ENCODE results near the gene ANKRD30BL. TPM values are rescaled to one million over a fixed set of nuclear protein-coding genes. Genes with fewer than 3 reads are reported as not detected.
"Not testable (repeated sequence)": the region's sequence is repeated elsewhere in the genome, so short reads cannot be mapped to it uniquely, and the experiment has no call there.

ANKRD30BL gene
- total RNA-seq (2011; cell fraction: chromatin; rRNA removed; ENCODE audit: low replicate concordance) = not detected in 2 replicates
- total RNA-seq (2011; cell fraction: nucleolus; rRNA removed) = not detected in 2 replicates
- not detected in 2 replicates for total RNA-seq (2011; cell fraction: nucleoplasm; rRNA removed)
- total RNA-seq (2014; rRNA removed) = not detected in 2 replicates
- not detected in 2 replicates for total RNA-seq (2014; rRNA removed; fragmentation: Illumina TruSeq; extraction: Trizol)
- total RNA-seq (2015; rRNA removed; fragmentation: Illumina TruSeq; extraction: Trizol) = not detected in 2 replicates
- not detected in 2 replicates for total RNA-seq (2021)
- polyA plus RNA-seq (2011; rRNA removed) = not detected in 2 replicates
- polyA plus RNA-seq (2011; cell fraction: cytosol; rRNA removed) = not detected in 2 replicates
- polyA plus RNA-seq (2011; cell fraction: nucleus; rRNA removed) = not detected in 2 replicates
- polyA plus RNA-seq (2012) = not detected in 2 replicates
- polyA plus RNA-seq (2014; fragmentation: Illumina TruSeq; extraction: Trizol) = not detected in 2 replicates
- polyA plus RNA-seq (2014; fragmentation: Nextera tagmentation; extraction: Ambion mirVana) = not detected
- not detected in 2 replicates for polyA plus RNA-seq (2014; rRNA removed)
- not detected in 2 replicates for polyA minus RNA-seq (2011; rRNA and poly(A)+ RNA removed)
- polyA minus RNA-seq (2011; cell fraction: cytosol; rRNA and poly(A)+ RNA removed) = not detected in 2 replicates
- not detected in 2 replicates for polyA minus RNA-seq (2011; cell fraction: nucleus; rRNA and poly(A)+ RNA removed)
- Bru-seq, nascent RNA = not detected
- BruChase-seq, experiment 1, labeled RNA remaining after a 2-hour chase = not detected
- BruChase-seq, experiment 2, labeled RNA remaining after a 6-hour chase = not detected
- long read RNA-seq, experiment 1 = 0 reads
- long read RNA-seq, experiment 2 = 0 reads
- long read RNA-seq, experiment 3 = 0 reads

GRCh38 chr2:132161161-132162124 lies at the start of gene ANKRD30BL:
ANKRD30BL (minus strand) TSS chr2:132161952; CDS start chr2:132161705, 247 bp downstream.
- DNase-seq (ENCODE audit: extremely low read depth in 1 of 4, low spot score in 3 of 4); H3K27me3 ChIP-seq (ENCODE audit: control insufficient read depth in 2 of 2, insufficient read depth in 2 of 2, low read length in 2 of 2); H3K36me3 ChIP-seq (ENCODE audit: control insufficient read depth, insufficient read depth, low read length); H3K9me1 ChIP-seq (ENCODE audit: control insufficient read depth, insufficient read depth, low read length); H3K9me3 ChIP-seq (replicated peaks; ENCODE audit: control insufficient read depth, insufficient read depth, low read depth, low read length); H3K4me2 ChIP-seq (ENCODE audit: insufficient read depth, low read length); POLR2A ChIA-PET; ATAC-seq; H4K20me1 ChIP-seq (replicated peaks; ENCODE audit: control insufficient read depth, insufficient read depth, low read length); H3K4me1 ChIP-seq (replicated peaks in 1 of 2; ENCODE audit: control insufficient read depth in 2 of 2, insufficient read depth in 2 of 2, low read length in 2 of 2); H2AFZ ChIP-seq (ENCODE audit: low read depth, low read length); BruUV-seq (replicated peaks); in situ Hi-C loops (cut with MboI); H3K4me3 ChIP-seq; intact Hi-C loops (cut with micrococcal nuclease); CTCF ChIA-PET (ENCODE audit: low intra/inter-chr PET ratio); H3K27ac ChIP-seq (ENCODE audit: extremely low read depth, low read depth, low read length); FAIRE-seq; H3K79me2 ChIP-seq (ENCODE audit: control insufficient read depth, insufficient read depth, low read length); H3K9ac ChIP-seq (ENCODE audit: insufficient read depth in 1 of 2, low read depth in 2 of 2, low read length in 2 of 2): not testable (repeated sequence)
- WGBS (ENCODE audit: insufficient coverage, low coverage, missing lambda C conversion rate) = 1% methylated on average over 25 of the region's 48 CpGs
- peak; percentile 70 to 75 for TF ChIP-seq NRF1 (conservative IDR thresholded peaks at IDR 0.05 in 1 of 2, IDR thresholded peaks at IDR 0.05 in 1 of 2)

GRCh38 chr2:132202866-132203265 lies 41.1 kb upstream of the ANKRD30BL start:
- H3K79me2 ChIP-seq (ENCODE audit: control insufficient read depth, insufficient read depth, low read length); H3K4me2 ChIP-seq (ENCODE audit: insufficient read depth, low read length); CTCF ChIA-PET (ENCODE audit: low intra/inter-chr PET ratio); H3K9ac ChIP-seq (ENCODE audit: insufficient read depth in 1 of 2, low read depth in 2 of 2, low read length in 2 of 2); H3K4me3 ChIP-seq; POLR2A ChIA-PET; DNase-seq (ENCODE audit: extremely low read depth in 1 of 4, low spot score in 3 of 4); H3K36me3 ChIP-seq (ENCODE audit: control insufficient read depth, insufficient read depth, low read length); H3K27me3 ChIP-seq (ENCODE audit: control insufficient read depth in 2 of 2, insufficient read depth in 2 of 2, low read length in 2 of 2); FAIRE-seq; in situ Hi-C loops (cut with MboI); H3K27ac ChIP-seq (ENCODE audit: extremely low read depth, low read depth, low read length); BruUV-seq (replicated peaks); intact Hi-C loops (cut with micrococcal nuclease); H2AFZ ChIP-seq (ENCODE audit: low read depth, low read length); H3K9me3 ChIP-seq (replicated peaks; ENCODE audit: control insufficient read depth, insufficient read depth, low read depth, low read length); H4K20me1 ChIP-seq (replicated peaks; ENCODE audit: control insufficient read depth, insufficient read depth, low read length); H3K4me1 ChIP-seq (replicated peaks in 1 of 2; ENCODE audit: control insufficient read depth in 2 of 2, insufficient read depth in 2 of 2, low read length in 2 of 2); ATAC-seq; H3K9me1 ChIP-seq (ENCODE audit: control insufficient read depth, insufficient read depth, low read length): not testable (repeated sequence)
- WGBS (ENCODE audit: insufficient coverage, low coverage, missing lambda C conversion rate) = 0% methylated on average over 2 of the region's 2 CpGs

- H3K4me2 ChIP-seq (ENCODE audit: insufficient read depth, low read length); H3K27me3 ChIP-seq (ENCODE audit: control insufficient read depth in 2 of 2, insufficient read depth in 2 of 2, low read length in 2 of 2); ATAC-seq; H3K9ac ChIP-seq (ENCODE audit: insufficient read depth in 1 of 2, low read depth in 2 of 2, low read length in 2 of 2); H3K9me1 ChIP-seq (ENCODE audit: control insufficient read depth, insufficient read depth, low read length); H3K4me1 ChIP-seq (replicated peaks in 1 of 2; ENCODE audit: control insufficient read depth in 2 of 2, insufficient read depth in 2 of 2, low read length in 2 of 2); H3K4me3 ChIP-seq; in situ Hi-C loops (cut with MboI); H4K20me1 ChIP-seq (replicated peaks; ENCODE audit: control insufficient read depth, insufficient read depth, low read length); H3K79me2 ChIP-seq (ENCODE audit: control insufficient read depth, insufficient read depth, low read length); BruUV-seq (replicated peaks); intact Hi-C loops (cut with micrococcal nuclease); CTCF ChIA-PET (ENCODE audit: low intra/inter-chr PET ratio); H3K9me3 ChIP-seq (replicated peaks; ENCODE audit: control insufficient read depth, insufficient read depth, low read depth, low read length); FAIRE-seq; H3K36me3 ChIP-seq (ENCODE audit: control insufficient read depth, insufficient read depth, low read length); DNase-seq (ENCODE audit: extremely low read depth in 1 of 4, low spot score in 3 of 4); POLR2A ChIA-PET; H2AFZ ChIP-seq (ENCODE audit: low read depth, low read length); H3K27ac ChIP-seq (ENCODE audit: extremely low read depth, low read depth, low read length): not testable (repeated sequence)
- 0% methylated on average over 5 of the region's 5 CpGs for WGBS (ENCODE audit: insufficient coverage, low coverage, missing lambda C conversion rate)
These were observed 31.1 kb upstream of the ANKRD30BL start for GRCh38 chr2:132192854-132193253.

Measured in K562 (cell line).